Activated CD4-positive, CD25-positive, alpha-beta regulatory T cell treated with anti-CD3 and anti-CD28 coated beads, Interleukin-2, amount 50 U/mL, for 72 hours (primary cell): Measurements from ENCODE around the gene CCNQ.

ENCODE experiments used
- DNase-seq: peaks from one replicate; pipeline ENCODE4 v3.0.0; 2021

Gene CCNQ

GRCh38 chrX:153572601-153573000, 26.3 kb downstream of the CCNQ start:
- DNase-seq: no peak

- DNase-seq: no peak
Measured at GRCh38 chrX:153571534-153571908, 27.4 kb downstream of the CCNQ start.

GRCh38 chrX:153569475-153569874, 29.5 kb downstream of the CCNQ start:
- no peak for DNase-seq

GRCh38 chrX:153568451-153569011, 30.4 kb downstream of the CCNQ start:
- DNase-seq: no peak

- no peak for DNase-seq
Measured at GRCh38 chrX:153565996-153566580, 32.9 kb downstream of the CCNQ start.

- no peak for DNase-seq
Measured at GRCh38 chrX:153564047-153564606, 34.8 kb downstream of the CCNQ start.

GRCh38 chrX:153562546-153562945, 36.4 kb downstream of the CCNQ start:
- DNase-seq: no peak

- no peak for DNase-seq
Measured at GRCh38 chrX:153561337-153561736, 37.6 kb downstream of the CCNQ start.

- no peak for DNase-seq
Measured at GRCh38 chrX:153560466-153560865, 38.5 kb downstream of the CCNQ start.

- no peak for DNase-seq
Measured at GRCh38 chrX:153560000-153560399, 38.9 kb downstream of the CCNQ start.

GRCh38 chrX:153557618-153558355, 41.2 kb downstream of the CCNQ start:
- DNase-seq: no peak

GRCh38 chrX:153556767-153557166, 42.2 kb downstream of the CCNQ start:
- no peak for DNase-seq

- DNase-seq: peak; percentile 55
Measured at GRCh38 chrX:153554519-153555167, 44.3 kb downstream of the CCNQ start.

- no peak for DNase-seq
Measured at GRCh38 chrX:153551135-153551534, 47.8 kb downstream of the CCNQ start.

GRCh38 chrX:153549807-153550206, 49.1 kb downstream of the CCNQ start:
- no peak for DNase-seq

- no peak for DNase-seq
Measured at GRCh38 chrX:153549231-153549630, 49.7 kb downstream of the CCNQ start.

- DNase-seq: no peak
Measured at GRCh38 chrX:153547195-153547594, 51.7 kb downstream of the CCNQ start.

- no peak for DNase-seq
Measured at GRCh38 chrX:153546386-153546785, 52.6 kb downstream of the CCNQ start.

- no peak for DNase-seq
Measured at GRCh38 chrX:153544727-153545126, 54.2 kb downstream of the CCNQ start.

- DNase-seq: no peak
Measured at GRCh38 chrX:153539979-153540358, 59.0 kb downstream of the CCNQ start.

GRCh38 chrX:153539171-153539978, 59.6 kb downstream of the CCNQ start:
- peak; percentile 71 for DNase-seq

- no peak for DNase-seq
Measured at GRCh38 chrX:153538424-153538823, 60.5 kb downstream of the CCNQ start.
